ENCODE results near the gene HSD17B3. TPM values are rescaled to one million over a fixed set of nuclear protein-coding genes. Genes with fewer than 3 reads are reported as not detected.
"Not testable (repeated sequence)": the region's sequence is repeated elsewhere in the genome, so short reads cannot be mapped to it uniquely, and the experiment has no call there.

The HSD17B3 gene
- total RNA-seq, 1 donor from 2014 or later: not detected

- DNase-seq (ENCODE audit: low read depth): no peak
Measured at GRCh38 chr9:96236854-96237550, 65.0 kb downstream of the HSD17B3 start.

DNA sequence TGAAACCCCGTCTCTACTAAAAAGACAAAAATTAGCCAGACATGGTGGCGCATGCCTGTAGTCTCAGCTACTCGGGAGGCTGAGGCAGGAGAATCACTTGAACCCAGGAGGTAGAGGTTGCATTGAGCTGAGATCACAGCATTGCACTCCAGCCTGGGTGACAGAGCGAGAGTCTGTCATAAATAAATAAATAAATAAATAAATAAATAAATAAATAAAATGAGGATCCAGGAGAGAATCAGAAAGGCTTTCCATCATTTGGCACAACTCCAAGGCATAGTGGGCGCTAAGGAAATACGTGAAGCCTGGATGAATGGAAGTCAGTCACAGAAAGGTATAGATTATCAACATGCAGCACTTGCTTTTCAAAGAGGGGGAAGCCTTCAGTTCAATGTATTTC lies 65.6 kb downstream of the HSD17B3 start:
- DNase-seq (ENCODE audit: low read depth): not testable (repeated sequence)

GRCh38 chr9:96232539-96233241 lies 69.3 kb downstream of the HSD17B3 start:
- peak; percentile 58 for DNase-seq (ENCODE audit: low read depth)

- no peak for DNase-seq (ENCODE audit: low read depth)
Measured at GRCh38 chr9:96232164-96232538, 69.8 kb downstream of the HSD17B3 start.

GRCh38 chr9:96230002-96230401 lies 72.0 kb downstream of the HSD17B3 start:
- DNase-seq (ENCODE audit: low read depth): no peak

DNA sequence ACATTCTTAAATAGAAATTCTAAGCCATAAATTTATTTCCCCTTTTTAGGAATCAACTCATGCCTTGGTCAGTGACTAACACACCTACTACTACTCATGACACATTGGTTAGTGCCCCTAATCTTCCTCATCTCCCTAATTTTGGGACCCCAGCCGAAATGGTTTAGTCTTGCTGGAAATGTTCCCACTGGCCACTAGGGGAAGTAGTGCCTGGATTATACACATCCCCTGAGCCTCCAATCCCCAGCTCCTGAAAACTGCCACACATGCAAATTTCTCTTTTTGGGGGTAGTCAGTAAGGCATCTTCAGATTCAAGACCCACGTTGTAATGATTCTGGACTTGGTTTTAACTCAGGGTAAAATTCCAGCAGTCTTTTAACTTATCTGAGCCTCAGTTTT lies 79.8 kb downstream of the HSD17B3 start:
- no peak for DNase-seq (ENCODE audit: low read depth)

DNA sequence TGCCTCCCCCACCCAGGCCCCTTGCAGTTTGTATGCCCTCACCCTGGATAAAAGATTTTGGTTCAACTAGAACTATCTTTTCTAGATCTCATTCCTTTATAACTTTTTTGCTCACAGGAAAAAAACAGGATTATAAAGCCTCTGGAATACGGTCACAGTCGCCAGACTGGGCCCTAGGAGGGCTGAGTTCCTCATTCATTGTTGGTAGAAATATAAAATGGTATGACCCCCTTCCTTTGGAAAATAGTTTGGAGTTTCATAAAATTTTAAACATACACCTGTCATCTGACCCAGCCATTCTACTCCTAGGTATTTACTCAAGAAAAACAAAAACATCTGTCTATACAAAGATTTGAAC lies 82.1 kb downstream of the HSD17B3 start:
- no peak for DNase-seq (ENCODE audit: low read depth)

DNA sequence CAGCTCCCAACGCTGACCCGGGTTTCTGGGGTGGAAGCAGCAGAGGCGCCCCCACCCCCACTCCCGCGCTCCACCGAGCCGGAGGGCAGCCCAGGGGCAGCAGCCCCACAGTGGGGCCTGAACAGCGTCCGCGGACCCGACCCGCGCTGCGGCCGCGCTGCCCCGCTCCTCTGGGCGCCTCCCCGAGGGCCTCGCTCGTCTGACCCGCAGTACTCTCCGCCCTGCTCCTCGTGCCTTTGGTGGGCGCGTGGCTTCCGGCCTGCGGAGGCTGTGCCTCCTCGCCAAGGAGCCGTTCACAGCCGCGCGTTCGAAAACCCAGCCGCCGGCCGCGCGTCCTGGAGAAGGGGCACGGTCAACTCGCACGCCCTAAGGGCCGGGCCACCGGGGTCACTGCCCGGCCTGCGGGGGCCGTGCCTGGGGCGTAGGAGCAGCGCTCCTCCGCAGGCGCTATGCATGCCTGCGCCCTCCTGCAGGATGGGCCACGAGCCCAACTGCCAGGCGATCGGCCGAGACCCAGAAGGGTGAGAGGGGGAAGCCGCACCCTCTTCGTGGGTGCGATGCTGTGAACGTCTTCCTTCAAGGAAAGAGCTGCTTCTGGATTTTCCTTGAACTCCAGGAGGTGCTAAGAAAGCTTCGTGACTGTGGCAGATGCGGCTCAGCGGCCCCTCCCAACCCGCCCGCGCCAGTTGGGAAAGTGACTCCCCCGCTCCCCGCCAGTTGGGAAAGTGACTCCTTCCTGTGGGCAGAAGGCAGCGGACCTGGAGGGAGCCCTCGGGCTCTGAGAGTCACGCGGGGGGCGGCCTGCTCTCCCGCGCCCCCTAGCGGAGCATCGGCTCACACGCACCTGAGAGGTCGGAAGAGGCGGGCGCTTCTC lies 82.7 kb downstream of the HSD17B3 start:
- DNase-seq (ENCODE audit: low read depth): no peak

DNA sequence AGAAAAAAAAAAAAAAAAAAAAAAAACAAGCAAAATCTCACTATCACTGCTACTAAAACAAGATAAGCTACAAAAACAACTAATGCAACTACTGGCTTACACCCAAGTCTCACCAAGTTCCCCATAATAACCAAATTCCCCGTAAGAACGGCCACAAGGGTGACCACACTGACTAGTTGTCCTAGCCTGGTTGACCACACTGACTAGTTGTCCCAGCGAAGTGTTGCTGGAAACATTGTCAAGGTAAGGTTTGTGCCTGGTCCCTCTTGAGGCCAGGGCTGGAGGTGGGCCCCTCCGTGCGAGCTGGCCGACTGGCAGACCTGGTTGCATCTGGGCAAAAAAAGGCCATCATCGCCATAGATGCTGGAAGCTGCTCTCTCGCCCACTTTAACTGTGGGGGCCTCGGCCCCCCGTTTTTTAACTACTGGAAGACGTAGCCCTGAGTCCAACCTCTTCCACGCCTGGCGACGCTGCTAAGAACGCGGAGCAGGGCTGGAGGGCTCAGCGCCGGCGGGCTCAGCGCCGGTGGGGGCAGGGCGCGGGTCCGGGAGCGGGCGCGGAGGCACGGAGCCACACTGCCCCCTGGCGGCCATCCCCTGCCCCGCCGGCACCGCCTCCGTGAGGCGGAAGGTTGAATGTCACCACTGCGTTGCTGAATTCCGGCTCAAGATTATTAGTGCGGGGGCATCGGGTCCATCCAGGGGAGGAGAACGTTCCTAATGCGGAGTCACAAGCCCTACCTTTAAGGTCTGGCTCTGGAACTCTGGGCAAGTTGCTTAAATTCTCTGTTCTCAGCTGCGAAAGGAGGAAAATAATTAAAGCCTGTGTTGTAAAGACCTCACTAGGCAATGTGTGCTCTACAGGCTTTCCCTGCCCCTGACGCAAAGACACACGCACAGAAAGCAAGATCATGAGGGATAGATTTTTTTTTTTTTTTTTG lies 84.0 kb downstream of the HSD17B3 start:
- DNase-seq (ENCODE audit: low read depth): peak; percentile 59

GRCh38 chr9:96217294-96217707 lies 84.7 kb downstream of the HSD17B3 start:
- DNase-seq (ENCODE audit: low read depth): no peak

DNA sequence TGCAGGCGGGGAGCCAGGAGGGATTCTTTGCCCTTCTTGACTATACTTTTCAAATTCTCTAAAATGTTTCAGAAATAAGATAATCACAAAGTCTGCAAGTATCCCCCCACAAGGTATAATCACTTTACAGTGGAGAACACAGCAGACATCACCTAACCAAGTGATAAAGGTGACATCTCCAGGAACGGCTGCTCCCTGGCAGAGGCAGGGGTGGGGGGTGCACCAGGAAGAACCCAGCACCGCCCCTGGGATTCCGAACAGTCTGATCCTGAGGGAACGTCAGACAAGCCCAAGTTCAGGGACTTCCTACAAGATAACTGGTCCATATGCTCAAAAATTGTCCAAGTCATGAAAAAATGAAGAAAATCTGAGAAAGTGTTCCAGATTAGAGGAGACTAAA lies 85.4 kb downstream of the HSD17B3 start:
- DNase-seq (ENCODE audit: low read depth): no peak

- no peak for DNase-seq (ENCODE audit: low read depth)
Measured at GRCh38 chr9:96215841-96216240, 86.1 kb downstream of the HSD17B3 start.

DNA sequence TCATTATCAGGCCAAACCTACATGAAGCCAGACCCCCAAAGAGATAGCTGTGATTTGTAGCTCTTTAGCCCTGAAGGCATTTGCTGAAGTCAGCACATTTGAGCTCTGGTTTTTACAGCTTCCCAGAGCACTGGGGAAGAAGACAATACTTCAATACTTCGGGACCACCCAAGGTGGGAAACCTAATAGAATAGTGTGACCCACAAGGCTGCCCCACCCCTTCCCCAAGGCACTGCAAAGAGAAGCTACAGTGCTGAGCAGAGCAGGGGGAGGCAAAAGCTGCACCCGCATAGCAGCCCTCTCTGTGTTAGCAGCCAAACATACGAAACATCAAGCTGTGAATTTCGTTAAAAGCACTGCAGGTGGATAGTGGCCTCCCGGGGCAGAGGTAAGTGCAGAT lies 87.3 kb downstream of the HSD17B3 start:
- DNase-seq (ENCODE audit: low read depth): no peak

GRCh38 chr9:96209407-96210271 lies 92.3 kb downstream of the HSD17B3 start:
- no peak for DNase-seq (ENCODE audit: low read depth)

- no peak for DNase-seq (ENCODE audit: low read depth)
Measured at GRCh38 chr9:96206156-96206751, 95.7 kb downstream of the HSD17B3 start.

GRCh38 chr9:96204853-96205252 lies 97.1 kb downstream of the HSD17B3 start:
- no peak for DNase-seq (ENCODE audit: low read depth)

DNA sequence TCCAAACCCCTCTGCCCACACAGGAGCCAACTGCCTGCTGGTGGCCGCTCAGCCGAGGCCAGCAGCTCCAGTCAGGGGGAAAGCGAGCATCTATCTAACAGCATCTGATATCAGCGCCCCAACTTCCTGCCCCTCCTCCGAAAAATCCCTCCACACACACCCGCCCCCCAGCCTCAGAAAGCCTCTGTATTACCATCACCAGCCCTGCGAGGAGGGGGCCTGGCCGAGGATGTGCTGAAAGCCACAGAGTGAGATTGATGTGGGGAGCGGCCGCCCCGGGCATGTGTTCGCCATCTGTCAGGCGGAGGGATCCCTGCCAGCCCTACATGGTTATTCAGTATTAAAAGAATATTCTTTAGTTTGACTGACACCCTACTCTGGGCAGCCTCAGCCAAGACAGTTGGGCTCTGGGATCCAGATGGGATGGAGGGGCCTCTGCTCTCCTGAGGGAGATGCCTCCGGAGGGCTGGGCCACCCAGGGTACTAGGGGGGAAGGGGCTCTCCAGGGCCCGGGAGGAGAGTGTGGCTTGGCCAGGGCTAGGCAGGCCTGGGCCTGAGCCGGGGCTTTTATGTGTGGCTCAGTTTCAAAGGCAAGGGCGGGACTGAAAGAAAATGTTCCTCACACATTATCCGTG lies 98.0 kb downstream of the HSD17B3 start:
- DNase-seq (ENCODE audit: low read depth): peak; percentile 76

DNA sequence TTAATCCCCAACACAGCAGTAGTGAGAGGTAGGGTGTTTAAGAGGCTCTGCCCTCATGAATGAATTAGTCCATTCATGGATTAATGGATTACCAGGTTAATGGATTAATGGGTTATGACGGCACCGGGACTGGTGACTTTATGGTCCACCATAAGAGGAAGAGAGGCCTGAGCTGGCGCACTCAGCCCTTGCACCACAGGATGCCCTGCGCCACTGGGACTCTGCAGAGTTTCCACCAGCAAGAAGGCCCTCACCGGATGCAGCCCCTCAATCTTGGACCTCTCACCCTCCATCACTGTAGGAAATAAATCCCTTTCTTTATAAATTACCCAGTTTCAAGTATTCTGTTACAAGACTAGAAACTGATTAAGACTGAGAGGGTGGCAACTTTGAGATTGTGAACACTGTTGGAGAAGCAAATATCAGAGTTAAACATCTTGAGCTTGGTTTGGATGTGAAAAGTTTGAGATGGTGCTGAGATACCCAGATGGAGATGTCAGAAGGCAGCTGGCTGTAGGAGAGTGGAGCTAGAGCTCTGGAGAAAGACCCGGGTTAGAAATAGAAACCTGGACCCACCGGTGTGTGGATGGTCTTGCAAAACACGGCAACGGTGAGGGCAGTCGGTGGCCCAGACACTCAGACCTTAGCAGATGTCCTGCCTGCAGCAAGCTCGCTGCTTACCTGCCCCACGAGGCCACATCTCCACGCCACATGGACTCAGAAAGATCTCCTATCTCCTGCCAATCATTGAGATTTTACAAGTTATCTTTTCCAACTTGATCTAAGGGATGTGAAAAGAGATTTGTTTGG lies 98.8 kb downstream of the HSD17B3 start:
- DNase-seq (ENCODE audit: low read depth): no peak

Data from myocyte (in vitro differentiated cells).